Measurements from ENCODE around the gene TSPAN18. TPM values are rescaled to one million over a fixed set of nuclear protein-coding genes. Genes with fewer than 3 reads are reported as not detected.

The TSPAN18 gene
- polyA plus RNA-seq, 1 experiment = 0.98 TPM

DNA sequence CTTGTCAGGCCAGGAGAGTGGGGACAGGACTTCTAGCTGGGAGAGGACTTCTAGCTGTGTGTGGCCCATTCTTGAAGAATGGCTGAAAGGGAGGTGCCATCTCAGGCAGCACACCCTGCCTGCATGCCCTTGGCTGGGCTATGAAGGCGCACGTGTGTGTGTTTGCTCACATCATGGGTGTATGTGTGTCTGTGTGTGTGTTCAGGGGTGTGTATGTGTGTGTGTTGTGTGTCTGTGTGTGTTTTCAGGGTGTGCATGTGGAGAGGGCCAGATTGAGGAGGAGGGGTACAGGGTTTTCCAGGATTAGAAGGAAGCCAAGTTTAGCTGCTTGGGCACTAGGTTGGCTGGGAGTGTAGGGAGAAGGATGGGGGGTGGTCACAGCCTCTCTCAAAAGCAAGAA, 207.3 kb downstream of the TSPAN18 start:
- Histone ChIP-seq H3K27me3 (ENCODE audit: control insufficient read depth, insufficient read depth, low read length) (peaks cover 17% of the 10 kb centered on the region), H3K9me3 (ENCODE audit: control insufficient read depth, insufficient read depth, low read length) (no peaks in the 10 kb centered on the region), H3K4me3 (ENCODE audit: low read depth, low read length) (no peak overlapping the region), H3K27ac (ENCODE audit: low read depth, low read length) (no peak overlapping the region)
- no peak for DNase-seq (ENCODE audit: low read depth, low spot score)
- CTCF ChIA-PET = interaction anchor here (9.1 kb wide), 1 partner anchor 170 kb away, joined by 713 read pairs; no protein-coding TSS in a partner anchor
- POLR2A ChIA-PET = interaction anchor here (0.5 kb wide), 1 partner anchor 20 kb away, joined by 4 read pairs; no protein-coding TSS in a partner anchor
- no peak for TF ChIP-seq CTCF (IDR thresholded peaks at IDR 0.05; ENCODE audit: low read depth, low read length)

GRCh38 chr11:44934735-44935250, 208.0 kb downstream of the TSPAN18 start:
- Histone ChIP-seq H3K9me3 (ENCODE audit: control insufficient read depth, insufficient read depth, low read length) (no peaks in the 10 kb centered on the region), H3K27me3 (ENCODE audit: control insufficient read depth, insufficient read depth, low read length) (peaks cover 12% of the 10 kb centered on the region), H3K27ac (ENCODE audit: low read depth, low read length) (no peak overlapping the region), H3K4me3 (ENCODE audit: low read depth, low read length) (no peak overlapping the region)
- CTCF ChIA-PET = interaction anchor here (0.6 to 9.1 kb wide), 3 partner anchors 24 to 253 kb away, joined by 4 to 713 read pairs (median 5); no protein-coding TSS in a partner anchor
- no peak for TF ChIP-seq CTCF (IDR thresholded peaks at IDR 0.05; ENCODE audit: low read depth, low read length)
- POLR2A ChIA-PET = no interaction called here
- DNase-seq (ENCODE audit: low read depth, low spot score) = no peak

- H3K4me3 ChIP-seq (ENCODE audit: low read depth, low read length) = no peak overlapping the region
- ChIA-PET POLR2A (interaction anchor here (1.3 to 2.2 kb wide), 3 partner anchors 19 to 169 kb away, joined by 4 to 9 read pairs (median 6); no protein-coding TSS in a partner anchor), CTCF (interaction anchor here (0.6 to 9.1 kb wide), 50 partner anchors 9 to 727 kb away, joined by 3 to 713 read pairs (median 4); partner anchors contain the start of gene TP53I11)
- DNase-seq (ENCODE audit: low read depth, low spot score) = peak; percentile 59
- peak; percentile 95 for TF ChIP-seq CTCF (IDR thresholded peaks at IDR 0.05; ENCODE audit: low read depth, low read length)
- peaks cover 2% of the 10 kb centered on the region for H3K27me3 ChIP-seq (ENCODE audit: control insufficient read depth, insufficient read depth, low read length)
- no peak overlapping the region for H3K27ac ChIP-seq (ENCODE audit: low read depth, low read length)
- no peaks in the 10 kb centered on the region for H3K9me3 ChIP-seq (ENCODE audit: control insufficient read depth, insufficient read depth, low read length)
Measured at GRCh38 chr11:44936525-44936924, 209.8 kb downstream of the TSPAN18 start.

- Histone ChIP-seq H3K27ac (ENCODE audit: low read depth, low read length) (no peak overlapping the region), H3K4me3 (ENCODE audit: low read depth, low read length) (no peak overlapping the region), H3K27me3 (ENCODE audit: control insufficient read depth, insufficient read depth, low read length) (peaks cover 2% of the 10 kb centered on the region), H3K9me3 (ENCODE audit: control insufficient read depth, insufficient read depth, low read length) (no peaks in the 10 kb centered on the region)
- no peak for TF ChIP-seq CTCF (IDR thresholded peaks at IDR 0.05; ENCODE audit: low read depth, low read length)
- POLR2A ChIA-PET = interaction anchor here (1.3 to 2.2 kb wide), 3 partner anchors 18 to 168 kb away, joined by 4 to 9 read pairs (median 6); no protein-coding TSS in a partner anchor
- CTCF ChIA-PET = interaction anchor here (0.8 to 9.1 kb wide), 33 partner anchors 8 to 375 kb away, joined by 3 to 713 read pairs (median 4); partner anchors contain the start of gene TP53I11
- DNase-seq (ENCODE audit: low read depth, low spot score) = no peak
Measured at GRCh38 chr11:44936951-44937543, 210.3 kb downstream of the TSPAN18 start.
